Left renal cortex interstitium (tissue), 4 donors: ENCODE measurements around the gene SRPK1. TPM values are rescaled to one million over a fixed set of nuclear protein-coding genes. Genes with fewer than 3 reads are reported as not detected.

Experiments used
- DNase-seq, 4 donors: peaks; one replicate each; pipeline ENCODE4 v3.0.0-alpha.2; 2013; ENCODE audit warnings: low read depth in 4 of 4, low spot score in 2 of 4, missing footprints in 1 of 4
- polyA plus RNA-seq, 4 donors: library from polyadenylated mRNA; unstranded; fragments of 120-200 nt; gene quantifications; one replicate each; pipeline ENCODE4 v1.2.1, GENCODE V29; 2013; ENCODE audit not compliant: insufficient read length in 4 of 4

SRPK1 gene
- polyA plus RNA-seq, 4 donors, result 43.3 to 56.8 (median 48.8) TPM

- no peak for DNase-seq
These were observed 15.6 kb downstream of the SRPK1 start for GRCh38 chr6:35905141-35905785.

DNA sequence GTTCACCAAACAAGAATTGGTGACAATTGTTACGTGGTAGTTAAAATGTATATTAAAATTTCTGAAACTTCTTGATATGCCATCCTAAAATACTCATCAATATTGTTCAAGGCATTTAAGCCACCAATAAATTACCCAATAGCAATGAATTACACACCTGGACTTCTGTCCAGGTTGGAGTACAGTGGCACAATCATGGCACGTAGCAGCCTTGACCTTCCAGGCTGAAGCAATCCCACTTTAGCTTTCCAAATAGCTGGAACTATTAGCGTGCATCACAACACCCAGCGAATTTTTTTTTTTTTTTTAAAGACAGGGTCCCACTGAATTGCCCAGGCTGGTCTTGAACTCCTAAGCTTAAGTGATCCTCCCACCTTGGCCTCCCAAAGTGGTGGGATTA lies 17.2 kb downstream of the SRPK1 start:
- no peak for DNase-seq

DNA sequence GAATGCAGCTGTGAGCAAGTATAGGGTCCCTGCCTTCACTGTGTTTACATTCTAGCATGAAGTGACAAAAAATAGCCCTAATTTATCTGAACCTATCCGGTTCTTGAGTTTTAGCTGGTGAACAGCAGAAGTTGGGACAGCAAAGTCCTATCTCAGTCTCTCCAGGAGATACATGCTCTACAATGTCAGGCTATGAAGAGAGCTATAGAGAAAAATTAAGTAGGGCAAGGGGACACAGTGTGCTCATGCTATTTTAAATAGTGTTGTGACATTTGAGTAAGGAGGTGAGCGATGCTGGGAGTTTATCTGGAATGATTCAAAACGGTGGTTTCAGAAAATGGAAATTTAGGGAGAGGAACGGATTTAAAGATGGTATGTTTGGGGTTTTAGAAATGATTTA lies 20.4 kb downstream of the SRPK1 start:
- DNase-seq, result no peak

DNA sequence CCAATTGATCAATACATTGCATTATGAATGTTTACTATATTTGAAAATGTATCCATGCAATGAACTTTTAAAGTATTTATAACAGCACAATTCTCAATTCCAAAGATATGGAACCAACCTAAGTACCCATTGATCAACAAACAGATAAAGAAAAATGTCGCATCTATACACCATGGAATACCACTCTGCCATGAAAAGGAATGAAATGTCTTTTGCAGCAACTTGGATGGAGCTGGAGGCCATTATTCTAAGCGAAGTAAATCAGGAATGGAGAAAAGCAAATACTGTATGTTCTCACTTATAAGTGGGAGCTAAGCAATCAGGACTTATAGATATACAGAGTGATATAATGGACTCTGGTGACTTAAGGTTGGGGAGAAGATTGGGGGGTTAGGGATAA lies 22.9 kb downstream of the SRPK1 start:
- no peak for DNase-seq

GRCh38 chr6:35897486-35897885 lies 23.4 kb downstream of the SRPK1 start:
- DNase-seq, result no peak

GRCh38 chr6:35897036-35897435 lies 23.9 kb downstream of the SRPK1 start:
- no peak for DNase-seq

GRCh38 chr6:35896228-35896627 lies 24.7 kb downstream of the SRPK1 start:
- no peak for DNase-seq

GRCh38 chr6:35895560-35895959 lies 25.3 kb downstream of the SRPK1 start:
- DNase-seq, result no peak

DNA sequence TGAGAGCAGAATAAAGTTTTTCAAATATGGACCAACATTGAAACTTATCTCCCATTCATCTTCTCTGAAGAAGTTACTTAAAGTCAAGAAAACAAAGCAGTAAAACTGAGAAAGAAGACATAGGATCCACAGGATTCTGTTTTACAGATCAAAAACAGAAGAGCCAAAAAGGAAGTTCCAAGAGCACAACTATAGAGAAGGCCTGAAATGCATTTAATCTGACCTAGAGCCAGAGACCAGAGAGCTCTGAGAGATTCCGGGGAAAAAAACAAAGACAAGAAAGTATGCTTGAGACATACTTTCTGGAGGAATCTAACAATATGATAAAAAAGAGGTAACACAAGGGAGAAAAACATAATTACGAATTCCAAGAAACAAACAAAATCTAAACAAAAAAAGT lies 26.1 kb downstream of the SRPK1 start:
- no peak for DNase-seq

DNA sequence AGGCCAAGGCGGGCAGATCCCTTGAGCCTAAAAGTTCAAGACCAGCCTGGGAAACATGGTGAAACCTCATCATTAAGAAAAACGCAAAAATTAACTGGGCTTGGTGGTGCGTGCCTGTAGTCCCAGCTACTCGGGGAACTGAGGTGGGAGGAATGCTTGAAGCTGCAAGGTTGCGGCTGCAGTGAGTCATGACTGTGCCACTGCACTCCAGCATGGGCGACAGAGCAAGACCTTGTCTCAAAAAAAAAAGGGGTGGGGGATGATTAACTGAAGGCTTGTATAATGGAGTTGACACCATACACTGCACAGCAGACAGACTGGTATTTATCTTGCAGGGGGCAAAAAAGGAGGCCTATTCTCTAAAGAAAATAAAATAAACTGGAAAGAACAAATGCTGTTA lies 27.7 kb downstream of the SRPK1 start:
- no peak for DNase-seq

DNA sequence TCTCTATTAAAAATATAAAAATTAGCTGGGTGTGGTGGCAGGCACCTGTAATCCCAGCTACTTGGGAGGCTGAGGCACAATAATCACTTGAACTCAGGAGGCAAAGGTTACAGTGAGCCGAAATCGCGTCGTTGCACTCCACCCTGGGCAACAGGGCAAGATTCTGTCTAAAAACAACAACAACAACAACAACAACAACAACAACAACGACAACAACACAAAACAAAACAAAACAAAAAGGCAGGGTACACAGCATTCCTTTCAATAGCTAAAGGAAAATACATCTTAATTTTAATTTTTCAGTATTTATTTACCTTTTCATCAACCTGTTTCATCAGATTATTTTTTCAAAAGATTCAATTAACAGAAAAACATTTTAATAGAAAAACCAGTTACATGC lies 28.4 kb downstream of the SRPK1 start:
- DNase-seq, result no peak

DNA sequence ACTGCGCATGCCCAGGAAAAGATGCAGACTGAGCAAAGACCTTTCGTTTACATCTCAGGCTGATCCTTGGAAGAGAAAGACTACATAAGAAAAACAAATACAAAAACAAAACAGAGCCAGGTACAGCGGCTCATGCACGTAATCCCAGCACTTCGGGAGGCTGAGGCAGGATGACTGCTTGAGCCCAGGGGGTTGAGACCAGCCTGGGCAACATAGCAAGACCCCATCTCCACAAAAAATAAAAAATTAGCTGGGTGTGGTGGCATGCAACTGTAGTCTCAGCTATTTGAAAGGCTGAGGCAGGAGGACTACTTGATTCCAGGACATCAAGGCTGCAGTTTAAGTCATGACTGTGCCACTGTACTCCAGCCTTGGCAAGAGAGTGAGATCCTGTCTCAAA lies 41.7 kb downstream of the SRPK1 start:
- no peak for DNase-seq

DNA sequence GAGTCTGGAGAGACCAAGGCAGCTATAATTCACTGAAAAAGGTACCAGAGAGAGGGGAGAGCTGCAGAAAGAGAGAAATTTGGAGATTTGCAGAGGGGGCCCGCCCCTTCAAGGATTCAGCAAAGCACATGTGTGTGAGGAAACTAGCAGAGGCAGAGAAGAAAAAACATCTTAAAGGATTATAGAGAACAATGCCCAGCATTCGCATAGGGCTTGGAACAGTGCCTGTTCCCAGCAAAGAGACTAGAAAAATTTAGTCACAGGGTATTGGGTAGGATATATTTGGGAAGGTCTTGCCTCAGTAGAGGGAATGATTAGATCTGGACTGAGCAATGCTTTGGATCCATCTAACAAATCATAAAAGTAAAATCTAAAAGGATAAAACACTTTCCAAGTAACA lies 44.0 kb downstream of the SRPK1 start:
- DNase-seq, result no peak

DNA sequence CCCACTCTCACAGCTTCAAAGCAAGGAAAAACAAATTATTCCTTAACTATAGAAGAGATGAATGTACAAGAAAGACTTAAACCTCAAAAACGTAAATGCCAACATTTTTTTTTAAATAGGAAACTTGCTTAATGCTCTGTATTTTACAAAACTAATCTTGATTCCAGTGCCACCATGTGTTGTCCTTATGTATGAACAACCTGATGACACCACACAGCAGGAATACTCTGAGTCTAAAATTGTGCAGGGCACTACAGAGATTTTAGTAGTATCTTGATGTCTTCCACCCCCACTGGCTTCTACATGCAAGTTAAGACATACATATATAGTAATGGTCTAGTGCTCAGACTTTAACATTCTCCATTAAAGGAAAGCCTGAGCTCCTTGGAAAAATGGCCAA lies 46.2 kb downstream of the SRPK1 start:
- DNase-seq, result no peak

- no peak for DNase-seq
These were observed 61.5 kb downstream of the SRPK1 start for GRCh38 chr6:35859367-35859766.

DNA sequence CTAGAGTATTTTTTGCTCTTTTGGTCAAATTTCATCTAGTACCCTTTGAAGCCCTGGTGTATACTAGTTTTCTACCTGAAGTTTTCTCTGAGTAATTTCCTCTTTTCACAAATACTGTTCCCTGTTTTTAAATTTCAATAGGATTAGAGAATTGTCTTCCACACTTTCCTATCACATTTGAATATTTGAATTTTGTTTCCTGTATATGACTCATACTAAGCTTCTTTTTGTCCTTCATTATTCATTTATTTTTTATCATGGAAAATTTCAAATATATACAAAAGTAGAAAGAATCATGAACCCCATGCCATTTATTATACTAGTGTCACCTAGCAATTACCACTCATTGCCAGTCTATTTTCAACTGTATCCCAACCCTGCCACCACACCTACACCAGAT lies 63.0 kb downstream of the SRPK1 start:
- DNase-seq, result no peak

DNA sequence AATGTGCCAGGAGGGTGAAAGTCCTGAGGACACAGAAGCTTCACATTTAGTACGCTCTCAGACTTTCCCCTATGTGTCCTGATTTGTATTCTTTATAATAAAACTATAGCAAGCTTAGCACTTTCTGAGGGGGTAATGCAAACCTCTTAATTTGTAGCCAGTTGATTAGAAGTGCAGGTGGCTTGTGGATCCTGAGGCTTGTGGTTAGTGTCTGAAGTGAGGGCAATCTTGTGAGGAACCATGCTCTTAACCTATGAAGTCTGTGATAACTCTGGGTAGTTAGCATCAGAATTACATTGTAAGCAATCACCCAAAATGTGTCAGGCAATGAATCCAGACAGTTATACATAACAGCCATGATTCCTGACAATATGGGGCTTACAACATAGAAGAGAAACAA lies 64.6 kb downstream of the SRPK1 start:
- no peak for DNase-seq

DNA sequence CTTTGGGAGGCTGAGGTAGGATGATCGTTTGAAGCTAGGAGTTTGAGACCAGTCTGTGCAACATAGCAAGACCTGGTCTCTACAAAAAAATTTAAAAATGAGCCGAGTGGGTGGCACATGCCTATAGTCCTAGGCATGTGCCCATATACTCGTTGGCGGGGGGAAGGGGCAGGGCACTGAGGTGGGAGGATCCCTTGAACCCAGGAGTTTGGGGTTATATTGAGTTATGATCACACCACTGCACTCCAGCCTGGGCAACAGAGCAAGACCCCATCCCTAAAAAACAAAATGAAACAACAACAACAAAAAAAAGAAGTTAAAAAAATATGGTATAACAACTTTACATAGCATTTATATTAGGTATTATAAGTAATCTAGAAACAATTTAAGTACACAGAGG lies 67.9 kb downstream of the SRPK1 start:
- DNase-seq, result no peak

GRCh38 chr6:35850208-35850607 lies 70.7 kb downstream of the SRPK1 start:
- no peak for DNase-seq

DNA sequence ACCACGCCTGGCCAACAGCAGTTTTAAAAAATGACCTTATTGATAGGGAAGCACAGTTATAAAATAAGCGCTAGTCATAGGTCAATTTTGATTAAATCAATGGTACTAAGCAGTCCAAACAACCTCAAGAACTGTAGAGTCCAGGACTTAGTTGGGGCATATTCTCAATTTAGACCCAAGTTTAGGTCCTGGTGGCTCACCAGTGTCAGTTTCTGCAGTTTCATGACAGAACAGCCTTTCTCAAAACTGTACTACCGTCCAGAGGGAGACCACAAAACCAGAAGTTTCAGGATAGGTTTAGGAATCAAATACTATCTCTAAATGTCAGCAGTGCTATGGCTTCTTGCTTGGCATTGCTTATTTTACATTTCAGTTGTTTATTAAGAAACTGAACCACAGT lies 76.6 kb downstream of the SRPK1 start:
- DNase-seq, result no peak

DNA sequence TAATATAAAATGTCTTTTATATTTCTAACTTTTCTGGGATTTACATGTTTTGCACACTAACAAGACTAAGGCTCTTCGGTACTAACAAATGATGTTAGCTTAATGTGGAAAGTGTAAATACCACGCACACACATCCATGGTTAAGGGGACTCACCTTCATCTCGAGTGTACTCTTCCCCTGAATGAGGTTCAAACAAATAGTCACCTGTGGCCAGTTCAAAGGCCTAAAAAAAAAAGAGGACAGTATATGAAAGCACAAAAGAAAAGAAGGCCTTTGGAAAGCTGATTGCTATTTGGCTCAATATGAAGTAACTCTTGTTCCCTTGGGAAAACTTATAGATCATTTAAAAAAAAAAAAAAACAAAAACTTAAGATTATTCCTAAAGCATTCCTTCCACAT lies 78.5 kb downstream of the SRPK1 start:
- DNase-seq, result no peak

GRCh38 chr6:35839019-35839418 lies 81.9 kb downstream of the SRPK1 start:
- no peak for DNase-seq

GRCh38 chr6:35833536-35833935 lies 87.4 kb downstream of the SRPK1 start:
- DNase-seq, result no peak
